ENCODE results near the gene EEF1AKMT4.

EEF1AKMT4 gene

GRCh38 chr3:184249412-184250166, at the start of gene EEF1AKMT4:
TSS of gene EEF1AKMT4 (plus strand) at chr3:184249672. CDS start at chr3:184249695, 23 bp downstream.
- DNase-seq, result peak; percentile 94

DNA sequence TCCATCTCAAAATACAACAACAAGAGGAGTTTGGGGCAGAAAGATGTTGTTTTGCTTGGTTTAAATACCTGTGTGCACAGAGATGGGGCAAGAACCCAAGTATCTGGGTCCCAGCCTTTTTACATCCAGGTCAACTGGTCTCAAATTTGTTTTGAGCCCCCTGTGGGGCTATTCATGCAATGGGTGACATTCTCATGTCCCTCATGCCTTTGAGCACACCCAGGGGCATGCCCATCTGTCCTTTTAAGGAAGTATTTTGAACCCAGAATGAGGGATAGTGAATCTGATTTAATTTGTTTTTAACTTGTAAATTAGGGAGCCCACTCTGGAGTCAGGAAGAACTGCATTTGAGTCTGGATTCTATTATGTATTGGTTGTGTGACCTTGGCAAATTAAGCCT, 48.6 kb upstream of the EEF1AKMT4 start:
- no peak for DNase-seq

DNA sequence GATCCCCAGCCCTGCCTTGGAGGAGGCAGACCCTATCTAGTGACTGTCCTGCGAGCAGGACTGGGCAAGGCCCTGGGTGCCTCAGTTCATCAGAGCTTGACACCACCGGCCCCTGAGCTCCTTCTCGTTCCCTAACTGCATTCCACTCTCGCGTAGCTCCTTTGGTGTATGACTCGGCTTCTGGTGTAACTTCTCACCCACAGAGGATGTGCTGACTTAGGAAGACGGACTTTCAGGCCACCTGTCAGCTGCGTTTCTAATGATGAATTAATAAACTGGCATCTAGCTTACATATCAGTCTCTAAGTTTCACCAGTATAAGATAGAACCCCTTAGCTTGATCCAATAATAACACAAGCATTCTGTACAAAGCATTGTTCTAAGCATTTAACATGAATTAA, 45.9 kb upstream of the EEF1AKMT4 start:
- no peak for DNase-seq

- DNase-seq, result no peak
Measured at GRCh38 chr3:184209146-184209923, 40.1 kb upstream of the EEF1AKMT4 start.

GRCh38 chr3:184211297-184211696, 38.2 kb upstream of the EEF1AKMT4 start:
- no peak for DNase-seq

GRCh38 chr3:184211718-184212117, 37.8 kb upstream of the EEF1AKMT4 start:
- no peak for DNase-seq

DNA sequence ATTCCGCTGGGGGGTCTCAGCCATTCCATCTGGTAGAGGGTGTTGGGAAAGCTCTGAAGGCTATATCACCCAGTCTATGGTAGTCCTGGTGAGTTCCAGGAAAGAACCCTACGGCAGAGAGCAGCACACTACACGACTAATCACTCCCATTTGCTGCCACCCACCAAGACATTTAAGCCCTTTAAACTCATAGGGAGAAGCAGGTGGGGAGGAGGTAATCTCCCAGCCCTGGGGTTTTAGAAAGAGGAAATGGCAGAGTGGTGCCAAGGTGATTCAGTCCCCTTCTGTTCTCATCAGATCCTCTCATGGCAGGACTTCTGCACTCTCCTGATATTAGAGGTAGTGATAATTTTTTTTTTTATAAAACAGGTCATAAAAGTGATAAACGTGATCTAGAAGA, 30.7 kb upstream of the EEF1AKMT4 start:
- no peak for DNase-seq

GRCh38 chr3:184222521-184222920, 27.0 kb upstream of the EEF1AKMT4 start:
- no peak for DNase-seq

- DNase-seq, result no peak
Measured at GRCh38 chr3:184223946-184224345, 25.5 kb upstream of the EEF1AKMT4 start.

DNA sequence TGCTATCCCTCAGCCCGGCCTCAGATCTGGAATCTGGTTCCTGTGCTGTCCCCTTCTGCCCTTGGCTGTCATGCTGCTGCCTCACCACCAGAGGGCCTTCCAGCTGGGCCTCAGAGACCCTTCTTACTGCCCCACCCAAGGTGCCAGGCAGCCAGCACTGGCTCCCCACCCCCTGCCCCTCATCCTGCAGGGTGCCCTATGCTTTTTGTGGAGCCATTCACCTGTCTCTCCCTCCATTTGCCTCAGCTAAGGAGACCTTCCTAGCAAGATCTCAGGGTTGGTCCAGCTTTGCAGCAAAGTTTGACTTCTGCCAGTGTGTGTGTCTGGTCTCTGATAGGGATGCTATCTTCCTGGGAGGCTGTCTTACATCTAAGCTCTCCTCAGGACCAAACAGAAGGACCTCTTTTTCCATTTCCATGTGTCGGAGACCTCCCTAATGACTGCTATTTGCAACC, 22.0 kb upstream of the EEF1AKMT4 start:
- peak; percentile 43 for DNase-seq

GRCh38 chr3:184228376-184229137, 20.9 kb upstream of the EEF1AKMT4 start:
- DNase-seq, result no peak

DNA sequence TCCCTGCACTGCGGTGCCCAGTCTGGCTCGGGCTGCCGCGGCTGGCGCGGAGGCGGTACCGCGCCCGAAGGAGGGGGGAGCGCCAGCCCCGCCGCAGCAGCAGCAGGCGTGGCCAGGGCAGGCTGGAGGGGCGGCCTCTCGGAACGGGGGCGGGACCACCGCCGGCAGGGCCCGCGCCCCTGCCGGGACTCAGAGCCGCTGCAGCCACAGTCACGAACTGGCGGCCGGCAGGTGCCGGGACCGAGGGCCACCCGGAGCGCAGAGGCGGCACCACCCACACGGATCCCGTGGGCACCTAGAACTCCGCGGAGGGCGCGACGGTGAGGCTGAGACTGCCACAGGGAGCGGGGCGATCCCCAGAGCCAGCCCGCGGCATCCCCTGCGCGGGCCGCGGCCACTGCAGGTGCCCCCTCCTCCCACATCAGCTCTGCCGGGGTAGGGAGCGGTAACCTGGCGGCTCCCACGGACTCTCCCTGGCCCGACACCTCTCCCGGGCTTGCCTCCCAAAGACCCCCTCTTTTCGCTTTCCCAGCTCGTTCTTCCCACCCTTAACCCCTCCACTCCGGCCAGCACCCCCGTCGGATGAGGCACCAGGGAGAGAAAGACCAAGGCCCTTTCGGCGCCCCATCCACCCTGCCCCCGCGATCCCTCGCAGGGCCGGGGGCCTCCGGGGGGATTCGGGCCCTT, 19.9 kb upstream of the EEF1AKMT4 start, which contains the start of gene VWA5B2:
TSS of gene VWA5B2 (plus strand) at position 192 of the 687 bp plus-strand sequence. CDS start 944 bp downstream, outside the sequence.
- DNase-seq, result peak; percentile 70

- no peak for DNase-seq
Measured at GRCh38 chr3:184230081-184230602, 19.3 kb upstream of the EEF1AKMT4 start.

- DNase-seq, result no peak
Measured at GRCh38 chr3:184230603-184231528, 18.6 kb upstream of the EEF1AKMT4 start.

- no peak for DNase-seq
Measured at GRCh38 chr3:184231671-184232070, 17.8 kb upstream of the EEF1AKMT4 start.

- no peak for DNase-seq
Measured at GRCh38 chr3:184233127-184233843, 16.2 kb upstream of the EEF1AKMT4 start.

DNA sequence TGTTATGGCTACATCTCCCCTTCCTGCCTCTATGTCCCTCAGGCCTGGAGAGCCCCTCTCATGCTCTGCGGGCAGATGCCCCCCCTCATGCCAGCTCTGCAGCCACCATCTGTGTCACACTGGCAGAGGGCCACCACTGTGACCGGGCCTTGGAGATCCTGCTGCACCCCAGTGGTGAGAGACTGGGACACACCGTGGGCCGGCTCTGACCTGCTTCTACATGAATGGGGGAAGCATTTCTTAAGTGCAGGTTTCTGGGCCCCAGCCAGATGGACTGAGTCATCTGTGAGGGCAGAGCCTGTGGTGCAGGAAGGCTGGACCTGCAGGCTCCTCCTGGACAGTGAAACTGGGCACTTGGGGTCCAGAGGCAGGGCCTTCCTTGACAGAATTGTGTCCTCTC, 15.2 kb upstream of the EEF1AKMT4 start:
- DNase-seq, result no peak

GRCh38 chr3:184234671-184235380, 14.6 kb upstream of the EEF1AKMT4 start:
- no peak for DNase-seq

DNA sequence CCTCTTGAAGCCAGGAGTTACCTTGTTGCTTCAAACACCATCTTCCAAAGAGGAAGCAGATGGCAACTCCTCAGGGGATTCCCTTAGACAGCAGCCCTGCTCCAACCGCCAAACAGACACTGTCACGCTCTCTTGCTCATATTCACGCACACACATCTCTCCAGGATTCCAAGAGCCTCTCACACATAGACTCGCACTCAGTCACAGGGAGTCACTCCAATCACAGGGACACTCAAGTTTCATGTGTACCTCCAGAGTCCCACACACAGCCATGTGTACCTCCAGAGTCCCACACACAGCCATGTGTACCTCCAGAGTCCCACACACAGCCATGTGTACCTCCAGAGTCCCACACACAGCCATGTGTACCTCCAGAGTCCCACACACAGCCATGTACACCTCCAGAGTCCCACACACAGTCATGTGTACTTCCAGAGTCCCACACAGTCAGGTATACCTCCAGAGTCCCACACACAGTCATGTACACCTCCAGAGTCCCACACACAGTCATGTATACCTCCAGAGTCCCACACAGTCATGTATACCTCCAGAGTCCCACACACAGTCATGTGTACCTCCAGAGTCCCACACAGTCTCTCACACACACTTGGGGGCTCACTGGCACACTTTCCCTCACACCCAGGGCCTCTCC, 14.0 kb upstream of the EEF1AKMT4 start:
- no peak for DNase-seq

Measured in activated CD4-positive, alpha-beta T cell treated with anti-CD3 and anti-CD28 coated beads, Interleukin-2, amount 50 U/mL, for 1 hour (primary cell).